Esophagus squamous epithelium (tissue), 4 donors: ENCODE measurements around the gene MICALL2.

ENCODE experiments used
- POLR2A ChIP-seq, 4 donors: fragments of 450-650 bp; IDR thresholded peaks; one replicate each; pipeline ENCODE4 v1.6.1; 2017; ENCODE audit warnings: antibody characterized with exemption in 4 of 4, mild to moderate bottlenecking in 4 of 4, moderate library complexity in 3 of 4
- TF ChIP-seq, protein P1 (sequence below), 6 experiments: fragments of 450-650 bp in 4 of 6; fragments of 200-600 bp in 2 of 6; sonication (generic) in 2 of 6; IDR thresholded peaks; one replicate each; pipeline ENCODE4 v1.5.1; 2016 to 2019; ENCODE audit warnings: antibody characterized with exemption in 6 of 6, mild to moderate bottlenecking in 4 of 6, moderate library complexity in 4 of 6

DNA sequence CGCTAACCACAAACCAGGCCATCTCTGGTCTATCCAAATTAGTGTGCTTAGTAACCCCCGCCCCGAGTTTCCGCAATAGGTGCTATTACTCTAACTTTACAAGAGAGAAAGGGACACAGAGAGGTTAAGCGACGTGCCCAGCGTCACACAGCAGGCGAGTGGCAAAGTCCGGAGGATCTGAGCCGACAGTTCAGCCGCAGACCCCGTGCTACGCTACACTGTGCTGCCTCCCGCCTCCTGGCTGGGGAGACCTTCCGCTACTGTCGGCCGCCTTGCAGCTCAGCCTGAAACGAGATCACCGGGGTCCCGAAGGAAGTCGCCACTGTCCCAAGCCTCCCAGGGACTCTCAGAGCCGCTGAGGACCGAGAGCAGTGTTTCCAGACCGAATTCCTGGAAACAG lies 44.1 kb upstream of the MICALL2 start:
- TF ChIP-seq, protein P1, sequence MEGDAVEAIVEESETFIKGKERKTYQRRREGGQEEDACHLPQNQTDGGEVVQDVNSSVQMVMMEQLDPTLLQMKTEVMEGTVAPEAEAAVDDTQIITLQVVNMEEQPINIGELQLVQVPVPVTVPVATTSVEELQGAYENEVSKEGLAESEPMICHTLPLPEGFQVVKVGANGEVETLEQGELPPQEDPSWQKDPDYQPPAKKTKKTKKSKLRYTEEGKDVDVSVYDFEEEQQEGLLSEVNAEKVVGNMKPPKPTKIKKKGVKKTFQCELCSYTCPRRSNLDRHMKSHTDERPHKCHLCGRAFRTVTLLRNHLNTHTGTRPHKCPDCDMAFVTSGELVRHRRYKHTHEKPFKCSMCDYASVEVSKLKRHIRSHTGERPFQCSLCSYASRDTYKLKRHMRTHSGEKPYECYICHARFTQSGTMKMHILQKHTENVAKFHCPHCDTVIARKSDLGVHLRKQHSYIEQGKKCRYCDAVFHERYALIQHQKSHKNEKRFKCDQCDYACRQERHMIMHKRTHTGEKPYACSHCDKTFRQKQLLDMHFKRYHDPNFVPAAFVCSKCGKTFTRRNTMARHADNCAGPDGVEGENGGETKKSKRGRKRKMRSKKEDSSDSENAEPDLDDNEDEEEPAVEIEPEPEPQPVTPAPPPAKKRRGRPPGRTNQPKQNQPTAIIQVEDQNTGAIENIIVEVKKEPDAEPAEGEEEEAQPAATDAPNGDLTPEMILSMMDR (IDR thresholded peaks at IDR 0.05): no peak
- TF ChIP-seq POLR2A (IDR thresholded peaks at IDR 0.05): no peak
